Osteocyte (in vitro differentiated cells): ENCODE results near the gene HSPA1L. TPM values are rescaled to one million over a fixed set of nuclear protein-coding genes. Genes with fewer than 3 reads are reported as not detected.

Source experiments
- DNase-seq: peaks from one replicate; pipeline ENCODE4 v3.0.0; 2021; ENCODE audit warnings: mixed read lengths; ENCODE audit not compliant: unreplicated experiment; ENCODE audit errors: extremely low spot score
- H3K27ac Mint-ChIP-seq: one replicate; pipeline ENCODE4 v1.8.0; 2021; ENCODE audit warnings: mild to moderate bottlenecking, mixed read lengths; ENCODE audit not compliant: unreplicated experiment
- H3K27me3 Mint-ChIP-seq: one replicate; pipeline ENCODE4 v1.8.0; 2021; ENCODE audit warnings: mixed read lengths; ENCODE audit not compliant: unreplicated experiment
- H3K36me3 Mint-ChIP-seq: one replicate; pipeline ENCODE4 v1.8.0; 2021; ENCODE audit warnings: mixed read lengths; ENCODE audit not compliant: unreplicated experiment
- H3K4me1 Mint-ChIP-seq: one replicate; pipeline ENCODE4 v1.8.0; 2021; ENCODE audit warnings: mixed read lengths; ENCODE audit not compliant: unreplicated experiment
- H3K4me3 Mint-ChIP-seq: one replicate; pipeline ENCODE4 v1.8.0; 2021; ENCODE audit warnings: mild to moderate bottlenecking, moderate library complexity, mixed read lengths; ENCODE audit not compliant: unreplicated experiment
- H3K9me3 Mint-ChIP-seq: one replicate; pipeline ENCODE4 v1.8.0; 2021; ENCODE audit warnings: mixed read lengths; ENCODE audit not compliant: unreplicated experiment
- CTCF ChIP-seq: fragments of 200-600 bp; sonication (generic); IDR thresholded peaks from 2 replicates; pipeline ENCODE4 v1.5.0; 2021; ENCODE audit warnings: antibody characterized with exemption, mild to moderate bottlenecking, moderate library complexity
- total RNA-seq: library from RNA; stranded (reverse); gene quantifications from 2 replicates; pipeline ENCODE4 v1.2.1, GENCODE V29; 2021

The HSPA1L gene
- total RNA-seq, 1 donor from 2014 or later: 1.7 TPM

- Mint-ChIP-seq H3K27me3 (no peaks in the 10 kb centered on the region), H3K4me3 (no peak overlapping the region), H3K4me1 (no peaks in the 10 kb centered on the region), H3K27ac (no peak overlapping the region), H3K36me3 (no peaks in the 10 kb centered on the region), H3K9me3 (no peaks in the 10 kb centered on the region)
- no peak for TF ChIP-seq CTCF
- DNase-seq: no peak
Measured at GRCh38 chr6:31770860-31771259, 44.2 kb downstream of the HSPA1L start.

- H3K4me1 Mint-ChIP-seq: no peaks in the 10 kb centered on the region
- no peak overlapping the region for H3K27ac Mint-ChIP-seq
- H3K27me3 Mint-ChIP-seq: no peaks in the 10 kb centered on the region
- TF ChIP-seq CTCF: peak; percentile 66
- no peak for DNase-seq
- no peak overlapping the region for H3K4me3 Mint-ChIP-seq
- no peaks in the 10 kb centered on the region for H3K9me3 Mint-ChIP-seq
- no peaks in the 10 kb centered on the region for H3K36me3 Mint-ChIP-seq
Measured at GRCh38 chr6:31769684-31770371, 45.3 kb downstream of the HSPA1L start.

GRCh38 chr6:31768363-31769257 lies 46.5 kb downstream of the HSPA1L start:
- TF ChIP-seq CTCF: no peak
- H3K4me3 Mint-ChIP-seq: no peak overlapping the region
- H3K36me3 Mint-ChIP-seq: no peaks in the 10 kb centered on the region
- no peaks in the 10 kb centered on the region for H3K27me3 Mint-ChIP-seq
- peaks cover 2% of the 10 kb centered on the region for H3K4me1 Mint-ChIP-seq
- H3K27ac Mint-ChIP-seq: no peak overlapping the region
- no peaks in the 10 kb centered on the region for H3K9me3 Mint-ChIP-seq
- no peak for DNase-seq

- no peak for TF ChIP-seq CTCF
- Mint-ChIP-seq H3K4me1 (peaks cover 6% of the 10 kb centered on the region), H3K9me3 (no peaks in the 10 kb centered on the region), H3K27ac (no peak overlapping the region), H3K4me3 (no peak overlapping the region), H3K36me3 (no peaks in the 10 kb centered on the region), H3K27me3 (no peaks in the 10 kb centered on the region)
- DNase-seq: no peak
Measured at GRCh38 chr6:31767096-31767645, 47.9 kb downstream of the HSPA1L start.
